Measurements from ENCODE around the gene RHOC.
"Not testable (repeated sequence)": the region's sequence is repeated elsewhere in the genome, so short reads cannot be mapped to it uniquely, and the experiment has no call there.

The RHOC gene

DNA sequence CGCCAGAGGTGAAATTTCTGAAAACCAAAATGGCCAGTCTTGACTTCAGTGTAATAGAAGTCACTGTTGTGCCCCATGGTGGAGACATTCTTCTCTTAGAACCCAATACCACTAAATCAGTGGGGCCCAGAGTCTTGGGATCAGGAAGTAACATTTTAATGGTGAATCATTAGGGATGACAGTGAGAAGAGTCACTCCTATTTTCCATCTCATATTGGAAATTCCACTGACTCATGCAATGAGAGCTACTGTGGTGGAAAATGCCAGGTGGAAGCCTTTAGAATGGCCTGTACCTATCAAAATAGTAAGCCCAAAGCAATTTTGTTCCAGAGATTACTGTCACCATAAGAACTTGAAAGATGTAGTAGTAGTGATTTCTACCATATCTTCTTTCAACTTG, 28.8 kb upstream of the RHOC start:
- no peak overlapping the region for H3K27ac ChIP-seq
- TF ChIP-seq ZFX (IDR thresholded peaks at IDR 0.05), result no peak
- TF ChIP-seq, protein P1, sequence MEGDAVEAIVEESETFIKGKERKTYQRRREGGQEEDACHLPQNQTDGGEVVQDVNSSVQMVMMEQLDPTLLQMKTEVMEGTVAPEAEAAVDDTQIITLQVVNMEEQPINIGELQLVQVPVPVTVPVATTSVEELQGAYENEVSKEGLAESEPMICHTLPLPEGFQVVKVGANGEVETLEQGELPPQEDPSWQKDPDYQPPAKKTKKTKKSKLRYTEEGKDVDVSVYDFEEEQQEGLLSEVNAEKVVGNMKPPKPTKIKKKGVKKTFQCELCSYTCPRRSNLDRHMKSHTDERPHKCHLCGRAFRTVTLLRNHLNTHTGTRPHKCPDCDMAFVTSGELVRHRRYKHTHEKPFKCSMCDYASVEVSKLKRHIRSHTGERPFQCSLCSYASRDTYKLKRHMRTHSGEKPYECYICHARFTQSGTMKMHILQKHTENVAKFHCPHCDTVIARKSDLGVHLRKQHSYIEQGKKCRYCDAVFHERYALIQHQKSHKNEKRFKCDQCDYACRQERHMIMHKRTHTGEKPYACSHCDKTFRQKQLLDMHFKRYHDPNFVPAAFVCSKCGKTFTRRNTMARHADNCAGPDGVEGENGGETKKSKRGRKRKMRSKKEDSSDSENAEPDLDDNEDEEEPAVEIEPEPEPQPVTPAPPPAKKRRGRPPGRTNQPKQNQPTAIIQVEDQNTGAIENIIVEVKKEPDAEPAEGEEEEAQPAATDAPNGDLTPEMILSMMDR (conservative IDR thresholded peaks at IDR 0.05), result no peak

DNA sequence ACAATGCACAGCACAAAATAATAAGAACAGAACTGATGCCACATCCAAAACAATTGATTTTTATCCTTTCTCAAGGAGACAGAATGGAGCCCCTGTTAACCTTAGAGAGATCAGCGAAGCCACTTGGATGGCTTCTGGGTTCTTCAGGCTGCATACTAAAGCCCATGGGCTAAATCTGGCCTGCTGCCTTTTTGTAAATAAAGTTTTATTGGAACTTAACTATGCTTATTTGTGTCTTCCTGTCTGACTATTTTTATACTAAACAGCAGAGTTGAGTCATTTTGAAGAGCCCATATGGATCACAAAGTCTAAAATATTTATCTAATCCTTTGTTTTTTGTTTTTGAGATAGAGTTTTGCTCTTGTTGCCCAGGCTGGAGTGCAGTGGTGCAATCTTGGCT, 24.5 kb upstream of the RHOC start:
- no peak for TF ChIP-seq ZFX (IDR thresholded peaks at IDR 0.05)
- TF ChIP-seq, protein P1 (conservative IDR thresholded peaks at IDR 0.05), result no peak
- H3K27ac ChIP-seq, result no peak overlapping the region

DNA sequence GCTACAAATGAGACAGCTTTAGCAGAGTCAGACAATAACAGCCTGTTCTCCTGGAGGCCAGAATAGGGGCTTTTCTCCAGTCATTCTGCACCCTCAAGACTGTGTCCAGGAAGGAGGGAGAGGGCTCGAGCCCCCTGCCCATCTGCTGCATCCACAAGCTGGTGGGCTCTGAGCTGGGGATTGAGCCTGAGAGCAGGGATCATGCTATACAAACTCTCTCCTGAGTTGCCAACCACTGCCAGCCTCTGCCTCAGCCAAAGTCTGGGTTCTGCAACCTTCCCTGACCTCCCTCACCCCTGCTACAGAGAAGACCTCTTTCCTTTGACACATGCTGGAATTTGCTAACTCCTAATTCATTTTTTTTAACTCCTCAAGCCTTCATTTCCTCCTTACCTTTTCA, 23.0 kb upstream of the RHOC start:
- no peak for TF ChIP-seq ZFX (IDR thresholded peaks at IDR 0.05)
- TF ChIP-seq, protein P1 (conservative IDR thresholded peaks at IDR 0.05), result no peak
- H3K27ac ChIP-seq, result no peak overlapping the region

DNA sequence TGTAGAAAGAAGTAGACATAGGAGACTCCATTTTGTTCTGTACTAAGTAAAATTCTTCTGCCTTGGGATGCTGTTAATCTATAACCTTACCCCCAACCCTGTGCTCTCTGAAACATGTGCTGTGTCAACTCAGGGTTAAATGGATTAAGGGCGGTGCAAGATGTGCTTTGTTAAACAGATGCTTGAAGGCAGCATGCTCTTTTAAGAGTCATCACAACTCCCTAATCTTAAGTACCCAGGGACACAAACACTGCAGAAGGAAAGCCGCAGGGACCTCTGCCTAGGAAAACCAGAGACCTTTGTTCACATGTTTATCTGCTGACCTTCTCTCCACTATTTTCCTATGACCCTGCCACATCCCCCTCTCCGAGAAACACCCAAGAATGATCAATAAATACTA, 22.1 kb upstream of the RHOC start:
- not testable (repeated sequence) for H3K27ac ChIP-seq

DNA sequence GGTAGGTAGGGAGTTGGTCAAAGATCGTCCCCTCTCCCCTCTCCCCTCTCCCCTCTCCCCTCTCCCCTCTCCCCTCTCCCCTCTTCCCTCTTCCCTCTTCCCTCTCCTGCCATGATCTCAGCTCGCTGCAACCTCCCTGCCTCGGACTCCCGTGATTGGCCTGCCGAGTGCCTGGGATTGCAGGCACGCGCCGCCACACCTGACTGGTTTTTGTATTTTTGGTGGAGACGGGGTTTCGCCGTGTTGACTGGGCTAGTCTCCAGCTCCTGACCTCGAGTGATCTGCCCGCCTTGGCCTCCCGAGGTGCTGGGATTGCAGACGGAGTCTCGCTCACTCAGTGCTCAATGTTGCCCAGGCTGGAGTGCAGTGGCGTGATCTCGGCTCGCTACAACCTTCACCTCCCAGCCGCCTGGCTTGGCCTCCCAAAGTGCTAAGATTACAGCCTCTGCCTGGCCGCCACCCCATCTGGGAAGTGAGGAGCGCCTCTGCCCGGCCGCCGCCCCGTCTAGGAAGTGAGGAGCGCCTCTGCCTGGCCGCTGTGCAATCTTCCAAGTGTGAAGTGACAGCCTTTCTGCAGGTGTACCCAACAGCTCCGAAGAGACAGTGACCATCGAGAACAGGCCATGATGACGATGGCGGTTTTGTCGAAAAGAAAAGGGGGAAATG, 21.5 kb upstream of the RHOC start:
- not testable (repeated sequence) for H3K27ac ChIP-seq

DNA sequence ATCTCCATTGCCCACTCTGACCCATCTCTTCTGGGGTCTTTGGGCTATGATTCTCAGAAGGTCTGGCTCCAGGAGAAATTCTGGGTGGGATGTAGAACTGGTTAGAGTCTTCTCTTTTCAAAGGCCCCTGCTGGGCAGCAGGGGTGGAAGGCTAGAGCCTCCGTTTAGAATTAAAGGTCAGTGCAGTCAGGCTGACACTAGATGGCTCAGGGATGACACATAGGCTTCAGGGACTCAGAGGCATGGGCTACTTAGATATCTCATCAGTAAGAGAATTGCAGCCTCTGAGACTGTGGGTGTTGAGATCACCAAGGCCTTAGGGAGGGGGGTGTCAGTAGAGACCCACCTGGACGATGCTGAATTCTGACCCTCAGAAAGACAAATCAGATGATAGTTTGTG, 20.8 kb upstream of the RHOC start:
- no peak overlapping the region for H3K27ac ChIP-seq
- no peak for TF ChIP-seq ZFX (IDR thresholded peaks at IDR 0.05)
- TF ChIP-seq, protein P1 (conservative IDR thresholded peaks at IDR 0.05), result no peak

DNA sequence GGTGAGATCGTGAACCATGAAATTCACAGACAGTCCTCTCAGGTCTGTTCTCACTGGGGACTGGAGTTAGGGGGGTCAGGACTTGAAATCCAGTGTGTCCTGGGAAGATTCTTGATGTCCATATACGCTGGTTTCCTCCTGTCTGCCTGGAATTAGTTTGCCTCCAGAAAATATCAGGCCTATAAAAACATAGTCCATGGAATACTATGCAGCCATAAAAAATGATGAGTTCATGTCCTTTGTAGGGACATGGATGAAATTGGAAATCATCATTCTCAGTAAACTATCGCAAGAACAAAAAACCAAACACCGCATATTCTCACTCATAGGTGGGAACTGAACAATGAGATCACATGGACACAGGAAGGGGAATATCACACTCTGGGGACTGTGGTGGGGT, 17.3 kb upstream of the RHOC start:
- not testable (repeated sequence) for H3K27ac ChIP-seq

DNA sequence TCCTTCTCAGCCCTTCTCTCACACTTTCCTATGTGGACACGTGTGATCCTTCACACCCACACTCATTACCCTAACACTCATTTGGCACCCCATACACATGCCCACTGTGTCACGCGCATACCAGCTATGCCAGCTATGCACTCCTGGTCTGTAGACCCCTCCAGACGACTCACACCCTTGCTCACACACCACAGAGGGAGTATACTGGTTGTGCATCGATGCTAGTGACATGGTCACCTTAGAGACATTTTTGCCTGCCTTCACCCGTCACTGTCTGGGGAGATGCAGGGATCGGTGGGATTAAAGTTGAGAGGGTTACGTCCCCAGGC, 16.5 kb upstream of the RHOC start:
- no peak overlapping the region for H3K27ac ChIP-seq

More for the DNA sequence above, 16.5 kb upstream of the RHOC start:
- TF ChIP-seq ZFX (IDR thresholded peaks at IDR 0.05), result no peak
- TF ChIP-seq, protein P1 (conservative IDR thresholded peaks at IDR 0.05), result no peak
